ENCODE data around the gene COL18A1. TPM values are rescaled to one million over a fixed set of nuclear protein-coding genes. Genes with fewer than 3 reads are reported as not detected.

Gene COL18A1
- total and polyA plus RNA-seq, 11 donors: 31.7 to 109 (median 59.0) TPM

DNA sequence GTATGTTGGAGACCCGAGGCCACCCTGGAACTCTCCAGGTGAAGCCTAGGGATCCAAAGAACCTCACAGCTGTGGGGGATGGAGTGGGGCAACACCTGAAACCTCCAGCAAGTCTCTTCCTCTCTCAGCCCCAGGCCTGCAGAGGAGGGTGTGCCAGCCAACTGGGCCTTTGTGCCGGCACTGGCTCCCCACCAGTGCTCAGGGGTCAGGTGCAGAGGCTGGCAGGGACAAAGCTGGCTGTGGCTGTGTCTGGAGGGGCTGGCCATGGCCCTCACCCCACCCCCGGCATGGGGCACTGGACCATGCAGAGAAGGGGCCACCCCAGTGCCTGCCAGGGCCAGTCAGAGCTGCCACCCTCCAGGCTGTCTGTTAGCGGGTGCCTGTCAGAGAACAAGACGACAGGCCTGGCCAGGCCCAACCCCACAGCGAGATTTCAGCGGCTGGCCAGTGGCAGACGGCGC lies 3.9 kb downstream of the COL18A1 start:
- WGBS, 4 donors: 50 to 60% (median 54%) methylated on average over 3 to 9 of the region's 9 CpGs
- intact Hi-C loops (cut with DNase I): loop anchor here in 1 of 10 donors (2.0 kb wide), 1 partner anchor 24 kb away; no protein-coding TSS in a partner anchor
- DNase-seq (peak in 3 of 5 donors; percentile 57 to 63 (median 62)), ATAC-seq (peak; percentile 2 to 21 (median 6))
- TF ChIP-seq, protein P1, sequence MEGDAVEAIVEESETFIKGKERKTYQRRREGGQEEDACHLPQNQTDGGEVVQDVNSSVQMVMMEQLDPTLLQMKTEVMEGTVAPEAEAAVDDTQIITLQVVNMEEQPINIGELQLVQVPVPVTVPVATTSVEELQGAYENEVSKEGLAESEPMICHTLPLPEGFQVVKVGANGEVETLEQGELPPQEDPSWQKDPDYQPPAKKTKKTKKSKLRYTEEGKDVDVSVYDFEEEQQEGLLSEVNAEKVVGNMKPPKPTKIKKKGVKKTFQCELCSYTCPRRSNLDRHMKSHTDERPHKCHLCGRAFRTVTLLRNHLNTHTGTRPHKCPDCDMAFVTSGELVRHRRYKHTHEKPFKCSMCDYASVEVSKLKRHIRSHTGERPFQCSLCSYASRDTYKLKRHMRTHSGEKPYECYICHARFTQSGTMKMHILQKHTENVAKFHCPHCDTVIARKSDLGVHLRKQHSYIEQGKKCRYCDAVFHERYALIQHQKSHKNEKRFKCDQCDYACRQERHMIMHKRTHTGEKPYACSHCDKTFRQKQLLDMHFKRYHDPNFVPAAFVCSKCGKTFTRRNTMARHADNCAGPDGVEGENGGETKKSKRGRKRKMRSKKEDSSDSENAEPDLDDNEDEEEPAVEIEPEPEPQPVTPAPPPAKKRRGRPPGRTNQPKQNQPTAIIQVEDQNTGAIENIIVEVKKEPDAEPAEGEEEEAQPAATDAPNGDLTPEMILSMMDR (IDR thresholded peaks at IDR 0.05): no peak
- TF ChIP-seq POLR2A (IDR thresholded peaks at IDR 0.05): no peak
- H3K4me1 ChIP-seq: peaks cover 0 to 91% (median 66%) of the 10 kb centered on the region in 12 donors
- H3K27ac ChIP-seq: peak overlapping the region; percentile 76 to 97 (median 88)
- peaks cover 0 to 22% (median 0%) of the 10 kb centered on the region in 9 donors for H3K27me3 ChIP-seq
- no peaks in the 10 kb centered on the region for H3K9me3 ChIP-seq
- no peak overlapping the region for H3K4me3 ChIP-seq
- no peaks in the 10 kb centered on the region for H3K36me3 ChIP-seq

DNA sequence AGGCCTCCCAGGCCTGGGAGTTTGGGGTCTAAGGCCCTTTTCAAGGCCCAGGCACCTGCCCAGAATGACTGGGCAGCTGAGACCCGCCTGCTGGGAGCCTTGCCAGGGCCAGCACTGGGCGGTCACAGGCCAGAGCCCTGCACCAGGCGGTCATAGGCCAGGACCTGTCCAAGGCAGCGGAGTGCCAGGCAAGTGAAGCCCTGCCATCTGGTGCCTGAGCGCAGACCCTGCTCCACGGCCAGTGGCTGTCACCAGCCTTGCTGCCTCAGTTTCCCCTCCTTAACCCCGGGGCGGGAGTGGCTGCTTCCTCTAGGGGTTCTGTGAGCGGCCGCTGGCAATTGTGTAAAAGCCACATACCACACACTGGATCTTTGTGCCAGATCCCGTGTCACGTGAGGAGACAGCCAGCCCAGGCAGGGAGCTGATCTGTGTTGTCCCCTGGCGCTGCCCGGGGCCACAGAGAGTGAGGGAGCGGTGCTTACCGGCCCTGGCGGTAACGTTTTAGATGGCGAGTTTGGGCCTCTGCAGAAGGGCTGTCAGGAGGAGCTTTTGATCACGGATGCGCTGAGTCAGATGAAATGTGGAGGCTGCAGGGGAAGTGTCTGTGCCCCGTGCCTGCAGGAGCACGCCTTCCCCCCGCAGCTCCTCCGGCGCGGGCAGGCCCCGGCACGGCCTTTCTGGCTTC lies 4.6 kb downstream of the COL18A1 start:
- peaks cover 0 to 83% (median 63%) of the 10 kb centered on the region in 12 donors for H3K4me1 ChIP-seq
- intact Hi-C loops (cut with DNase I): loop anchor here in 1 of 10 donors (2.0 kb wide), 1 partner anchor 23 kb away; no protein-coding TSS in a partner anchor

DNA sequence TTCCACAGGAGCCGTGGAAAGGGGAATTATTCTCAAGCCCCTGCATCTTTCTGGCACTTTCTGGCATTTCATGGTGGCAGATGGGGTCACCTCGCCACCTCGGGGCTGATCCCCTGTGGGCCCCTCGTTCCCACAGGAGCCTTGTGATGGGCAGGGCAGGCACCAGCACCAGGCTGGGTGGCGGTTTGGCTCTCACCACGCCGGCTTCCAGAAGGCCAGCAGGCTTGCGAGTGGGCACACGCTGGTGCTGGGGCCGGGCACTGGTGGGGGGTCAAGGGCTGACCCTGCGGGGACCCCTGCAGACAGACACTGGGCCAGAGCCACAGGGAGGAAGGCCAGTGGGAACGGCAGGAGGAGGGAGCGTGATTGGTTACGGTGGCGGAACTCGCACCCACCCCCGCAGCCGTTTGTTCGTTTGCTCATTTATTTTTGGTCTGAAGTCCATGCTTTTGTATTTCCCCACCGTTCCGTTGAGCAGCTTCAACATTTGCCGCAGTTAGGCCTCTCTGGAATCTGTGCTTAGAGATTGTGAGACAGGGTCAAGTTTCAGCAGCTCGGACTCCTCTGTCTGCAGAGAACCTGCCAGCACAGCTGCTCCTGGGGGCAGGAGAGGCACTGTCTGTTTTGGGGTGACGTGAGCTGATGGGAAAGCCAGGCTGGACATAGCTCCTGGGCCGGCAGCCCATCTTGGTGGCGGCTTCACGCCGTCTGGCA lies 5.3 kb downstream of the COL18A1 start:
- ATAC-seq (peak in 2 of 4 donors; percentile 2 to 6), DNase-seq (peak in 3 of 5 donors; percentile 43 to 67 (median 55))
- Histone ChIP-seq H3K27me3 (peaks cover 0 to 13% (median 0%) of the 10 kb centered on the region in 9 donors), H3K9me3 (no peaks in the 10 kb centered on the region), H3K4me3 (peak overlapping the region in 1 of 12 donors; percentile 15), H3K36me3 (no peaks in the 10 kb centered on the region), H3K4me1 (peaks cover 0 to 78% (median 61%) of the 10 kb centered on the region in 12 donors), H3K27ac (peak overlapping the region; percentile 76 to 97 (median 88))
- TF ChIP-seq, protein P1 (IDR thresholded peaks at IDR 0.05): no peak
- no peak for TF ChIP-seq POLR2A (IDR thresholded peaks at IDR 0.05)
- 51 to 65% (median 61%) methylated on average over 26 to 28 of the region's 28 CpGs for WGBS, 4 donors
- intact Hi-C loops (cut with DNase I): no loop called here

More for the DNA sequence above, 4.6 kb downstream of the COL18A1 start:
- peak overlapping the region in 1 of 12 donors; percentile 15 for H3K4me3 ChIP-seq
- H3K27me3 ChIP-seq: peaks cover 0 to 15% (median 0%) of the 10 kb centered on the region in 9 donors
- 56 to 73% (median 66%) methylated on average over 26 to 29 of the region's 29 CpGs for WGBS, 4 donors
- TF ChIP-seq, protein P1 (IDR thresholded peaks at IDR 0.05): no peak
- TF ChIP-seq POLR2A (IDR thresholded peaks at IDR 0.05): no peak
- H3K36me3 ChIP-seq: no peaks in the 10 kb centered on the region
- no peaks in the 10 kb centered on the region for H3K9me3 ChIP-seq
- peak overlapping the region; percentile 76 to 97 (median 88) for H3K27ac ChIP-seq
- ATAC-seq: peak; percentile 22 to 54 (median 34)
- DNase-seq: peak in 4 of 5 donors; percentile 64 to 80 (median 74)
